GM19240 (cell line): ENCODE data around the gene CENPX.
"Not testable (repeated sequence)": the region's sequence is repeated elsewhere in the genome, so short reads cannot be mapped to it uniquely, and the experiment has no call there.

Experiments used
- DNase-seq: peaks from one replicate; pipeline ENCODE4 v3.0.0; 2011; ENCODE audit warnings: low spot score; ENCODE audit not compliant: insufficient read length

The CENPX gene

GRCh38 chr17:81998691-81999438 lies 23.8 kb downstream of the CENPX start:
- DNase-seq: no peak

- no peak for DNase-seq
These were observed 24.5 kb downstream of the CENPX start for GRCh38 chr17:81998212-81998611.

- DNase-seq: no peak
These were observed 25.8 kb downstream of the CENPX start for GRCh38 chr17:81996757-81997441.

- no peak for DNase-seq
These were observed 26.4 kb downstream of the CENPX start for GRCh38 chr17:81996232-81996756.

- no peak for DNase-seq
These were observed 27.0 kb downstream of the CENPX start for GRCh38 chr17:81995463-81996231.

- no peak for DNase-seq
These were observed 27.9 kb downstream of the CENPX start for GRCh38 chr17:81994593-81995462.

- DNase-seq: no peak
These were observed 28.7 kb downstream of the CENPX start for GRCh38 chr17:81993729-81994592.

- no peak for DNase-seq
These were observed 30.2 kb downstream of the CENPX start for GRCh38 chr17:81992306-81993102.

GRCh38 chr17:81991684-81992305 lies 30.9 kb downstream of the CENPX start:
- no peak for DNase-seq

GRCh38 chr17:81990836-81991683 lies 31.6 kb downstream of the CENPX start:
- no peak for DNase-seq

- no peak for DNase-seq
These were observed 35.4 kb downstream of the CENPX start for GRCh38 chr17:81987161-81987770.

GRCh38 chr17:81986606-81987005 lies 36.1 kb downstream of the CENPX start:
- DNase-seq: no peak

GRCh38 chr17:81984773-81985410 lies 37.8 kb downstream of the CENPX start:
- DNase-seq: no peak

- DNase-seq: no peak
These were observed 38.9 kb downstream of the CENPX start for GRCh38 chr17:81983639-81984373.

- no peak for DNase-seq
These were observed 39.6 kb downstream of the CENPX start for GRCh38 chr17:81983011-81983638.

- not testable (repeated sequence) for DNase-seq
These were observed 41.2 kb downstream of the CENPX start for GRCh38 chr17:81981511-81981910.
